Neuronal stem cell (in vitro differentiated cells): ENCODE results near the gene AVEN.

ENCODE experiments used
- DNase-seq: peaks from one replicate; pipeline ENCODE4 v3.0.0-alpha.2; 2013; ENCODE audit warnings: low spot score
- H2AFZ ChIP-seq: one replicate; pipeline ENCODE4 v1.6.1; 2013; ENCODE audit warnings: mild to moderate bottlenecking, low read length, inconsistent platforms
- H2AK5ac ChIP-seq: 2 replicates; pipeline ENCODE4 v1.6.1; 2013; ENCODE audit warnings: low read depth, mild to moderate bottlenecking, inconsistent platforms, low read length, moderate library complexity, mixed read lengths
- H2BK120ac ChIP-seq: 2 replicates; pipeline ENCODE4 v1.6.1; 2013; ENCODE audit warnings: low read depth, mild to moderate bottlenecking, inconsistent platforms, low read length, moderate library complexity, mixed read lengths
- H2BK12ac ChIP-seq: one replicate; pipeline ENCODE4 v1.6.1; 2013; ENCODE audit warnings: low read length, inconsistent platforms
- H2BK15ac ChIP-seq: 2 replicates; pipeline ENCODE4 v1.6.1; 2013; ENCODE audit warnings: mild to moderate bottlenecking, low read length, inconsistent platforms, mixed read lengths
- H2BK5ac ChIP-seq: one replicate; pipeline ENCODE4 v1.6.1; 2013; ENCODE audit warnings: inconsistent platforms, mild to moderate bottlenecking, low read length, moderate library complexity
- H3K14ac ChIP-seq: one replicate; pipeline ENCODE4 v1.6.1; 2013; ENCODE audit warnings: low read length, inconsistent platforms
- H3K18ac ChIP-seq: 2 replicates; pipeline ENCODE4 v1.6.1; 2013; ENCODE audit warnings: low read length, inconsistent platforms
- H3K23ac ChIP-seq: 2 replicates; pipeline ENCODE4 v1.6.1; 2013; ENCODE audit warnings: low read depth, mild to moderate bottlenecking, mixed read lengths, low read length, inconsistent platforms; ENCODE audit not compliant: poor library complexity
- H3K27ac ChIP-seq: replicated peaks from 3 replicates; pipeline ENCODE4 v1.5.1; 2013; ENCODE audit warnings: low read length, inconsistent platforms
- H3K27me3 ChIP-seq, 3 experiments: 2 replicates each; pipeline ENCODE4 v1.6.1; 2013; ENCODE audit warnings: low read length in 3 of 3, mild to moderate bottlenecking in 2 of 3, inconsistent platforms in 1 of 3, low read depth in 1 of 3, mixed read lengths in 1 of 3, moderate library complexity in 1 of 3; ENCODE audit not compliant: control insufficient read depth in 3 of 3, insufficient read depth in 3 of 3
- H3K36me3 ChIP-seq, 2 donors: replicated peaks in 1 of 2; 2 replicates each; pipeline ENCODE4 v1.6.1; 2013; ENCODE audit warnings: low read length in 2 of 2; ENCODE audit not compliant: control insufficient read depth in 2 of 2, insufficient read depth in 2 of 2
- H3K4ac ChIP-seq: 2 replicates; pipeline ENCODE4 v1.6.1; 2013; ENCODE audit warnings: inconsistent platforms, mild to moderate bottlenecking, low read length, moderate library complexity
- H3K4me1 ChIP-seq, 2 donors: 1 replicate in 1 of 2; 2 replicates in 1 of 2; pipeline ENCODE4 v1.6.1; 2013; ENCODE audit warnings: low read length in 2 of 2, low read depth in 1 of 2; ENCODE audit not compliant: control insufficient read depth in 2 of 2, insufficient read depth in 1 of 2
- H3K4me2 ChIP-seq: one replicate; pipeline ENCODE4 v1.6.1; 2013; ENCODE audit warnings: mild to moderate bottlenecking, low read length, inconsistent platforms; ENCODE audit not compliant: insufficient read depth, poor library complexity, severe bottlenecking
- H3K4me3 ChIP-seq, 2 donors: 2 replicates each; pipeline ENCODE4 v1.5.1; 2013; ENCODE audit warnings: low read length in 2 of 2, mild to moderate bottlenecking in 2 of 2, inconsistent platforms in 1 of 2, moderate library complexity in 1 of 2
- H3K79me1 ChIP-seq: one replicate; pipeline ENCODE4 v1.6.1; 2013; ENCODE audit warnings: low read depth, mild to moderate bottlenecking, inconsistent platforms, low read length, moderate library complexity
- H3K9ac ChIP-seq: one replicate; pipeline ENCODE4 v1.6.1; 2013; ENCODE audit warnings: mild to moderate bottlenecking, low read depth, low read length, inconsistent platforms; ENCODE audit not compliant: poor library complexity
- H3K9me3 ChIP-seq, 2 donors: replicated peaks in 1 of 2; 2 replicates each; pipeline versions ENCODE3 to v1.6.1; 2013; ENCODE audit warnings: low read length in 2 of 2, mild to moderate bottlenecking in 2 of 2, inconsistent platforms in 1 of 2, low read depth in 1 of 2, mixed read lengths in 1 of 2, moderate library complexity in 1 of 2; ENCODE audit not compliant: control insufficient read depth in 2 of 2, insufficient read depth in 1 of 2
- H4K8ac ChIP-seq: one replicate; pipeline ENCODE4 v1.6.1; 2013; ENCODE audit warnings: low read depth, mild to moderate bottlenecking, inconsistent platforms, low read length, moderate library complexity
- H4K91ac ChIP-seq: one replicate; pipeline ENCODE4 v1.6.1; 2013; ENCODE audit warnings: low read length, low read depth, mild to moderate bottlenecking, inconsistent platforms; ENCODE audit not compliant: poor library complexity
- WGBS, 2 donors: extraction: QIAGEN DNeasy Blood & Tissue Kit; methylation state at CpG; one replicate each; pipeline ENCODE4 v1.1.7; 2013; ENCODE audit warnings: missing lambda C conversion rate in 2 of 2, mixed read lengths in 1 of 2; ENCODE audit not compliant: insufficient read length in 2 of 2, insufficient replicate concordance in 1 of 2; ENCODE audit errors: extremely low coverage in 2 of 2; 5-methylcytosine and 5-hydroxymethylcytosine counted together

The AVEN gene

DNA sequence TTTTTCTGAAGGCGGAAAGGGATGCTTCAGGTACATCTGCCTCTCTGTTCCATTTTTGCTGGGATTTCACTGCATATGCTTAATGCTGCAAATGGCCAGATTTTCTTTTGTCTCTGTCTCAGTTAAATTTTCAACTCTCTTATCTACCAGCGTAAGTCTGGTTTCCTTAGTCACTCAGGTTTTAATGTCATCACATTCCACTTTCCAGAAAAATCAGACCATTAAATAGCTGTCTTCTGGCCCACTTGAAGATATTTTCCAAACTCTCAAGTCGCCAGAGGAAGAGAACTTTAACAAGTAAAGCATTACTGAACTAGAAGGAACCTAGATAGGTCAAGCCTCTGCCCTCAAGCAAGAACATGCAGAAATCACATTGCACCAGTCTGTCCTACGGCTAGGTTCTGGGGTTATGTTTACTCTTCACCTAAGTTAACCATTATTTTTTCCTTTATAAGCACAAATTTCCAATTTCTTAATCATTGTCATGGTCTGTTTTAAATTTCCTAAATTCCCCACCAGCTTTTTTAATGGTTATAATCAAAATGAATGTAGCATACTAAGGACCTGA, 26.5 kb downstream of the AVEN start:
- no peak overlapping the region for H2BK120ac ChIP-seq
- no peak overlapping the region for H2BK15ac ChIP-seq
- H3K27me3 ChIP-seq = no peaks in the 10 kb centered on the region
- no peaks in the 10 kb centered on the region for H3K79me1 ChIP-seq
- H3K36me3 ChIP-seq = peaks cover 0 to 2% of the 10 kb centered on the region in 2 donors
- H3K4me1 ChIP-seq = peaks cover 0 to 5% of the 10 kb centered on the region in 2 donors
- no peak overlapping the region for H3K4ac ChIP-seq
- H3K27ac ChIP-seq = no peak overlapping the region
- no peaks in the 10 kb centered on the region for H3K9me3 ChIP-seq
- no peak overlapping the region for H4K8ac ChIP-seq
- H3K18ac ChIP-seq = no peak overlapping the region
- no peak overlapping the region for H2AFZ ChIP-seq
- H3K4me2 ChIP-seq = no peak overlapping the region
- no peak overlapping the region for H3K4me3 ChIP-seq
- H2BK5ac ChIP-seq = no peak overlapping the region
- no peak for DNase-seq
- H3K23ac ChIP-seq = no peak overlapping the region
- no peak overlapping the region for H4K91ac ChIP-seq
- no CpG with 5 or more reads among the region's 4 CpGs for WGBS, 2 donors
- H3K14ac ChIP-seq = no peak overlapping the region
- no peak overlapping the region for H3K9ac ChIP-seq
- no peak overlapping the region for H2AK5ac ChIP-seq
- H2BK12ac ChIP-seq = no peak overlapping the region

DNA sequence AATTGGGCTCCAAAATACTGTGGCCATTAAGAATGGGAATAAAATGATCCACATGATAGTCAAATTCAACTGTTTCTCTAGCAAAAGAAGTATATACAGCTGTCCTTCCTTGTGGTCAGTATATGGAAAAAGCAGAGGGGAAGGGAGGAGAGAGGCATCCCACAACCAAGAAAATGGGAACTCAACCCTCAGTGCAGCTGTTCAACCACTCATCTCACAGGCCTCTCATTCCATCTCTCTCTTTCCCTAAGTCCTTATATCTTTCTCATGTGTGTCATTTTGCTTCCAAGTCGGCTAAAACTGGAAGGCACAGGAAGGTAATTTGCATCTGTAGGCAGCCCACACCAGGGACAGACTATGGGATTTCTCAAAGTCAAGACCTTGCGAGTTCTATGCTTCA, 27.5 kb downstream of the AVEN start:
- H3K27me3 ChIP-seq = no peaks in the 10 kb centered on the region
- H2BK5ac ChIP-seq = no peak overlapping the region
- no peak overlapping the region for H3K4me2 ChIP-seq
- H3K36me3 ChIP-seq = peaks cover 0 to 2% of the 10 kb centered on the region in 2 donors
- H3K27ac ChIP-seq = no peak overlapping the region
- no CpG with 5 or more reads among the region's 2 CpGs for WGBS, 2 donors
- H3K18ac ChIP-seq = no peak overlapping the region
- no peak overlapping the region for H4K8ac ChIP-seq
- no peak overlapping the region for H2BK12ac ChIP-seq
- H3K79me1 ChIP-seq = no peaks in the 10 kb centered on the region
- H3K4me3 ChIP-seq = no peak overlapping the region
- H2AK5ac ChIP-seq = no peak overlapping the region
- no peak overlapping the region for H3K23ac ChIP-seq
- H3K4me1 ChIP-seq = peaks cover 0 to 5% of the 10 kb centered on the region in 2 donors
- no peak overlapping the region for H3K4ac ChIP-seq
- no peak for DNase-seq
- no peak overlapping the region for H2BK120ac ChIP-seq
- peak overlapping the region; percentile 67 for H2AFZ ChIP-seq
- H2BK15ac ChIP-seq = no peak overlapping the region
- no peak overlapping the region for H3K9ac ChIP-seq
- no peak overlapping the region for H4K91ac ChIP-seq
- H3K9me3 ChIP-seq = no peaks in the 10 kb centered on the region
- no peak overlapping the region for H3K14ac ChIP-seq

DNA sequence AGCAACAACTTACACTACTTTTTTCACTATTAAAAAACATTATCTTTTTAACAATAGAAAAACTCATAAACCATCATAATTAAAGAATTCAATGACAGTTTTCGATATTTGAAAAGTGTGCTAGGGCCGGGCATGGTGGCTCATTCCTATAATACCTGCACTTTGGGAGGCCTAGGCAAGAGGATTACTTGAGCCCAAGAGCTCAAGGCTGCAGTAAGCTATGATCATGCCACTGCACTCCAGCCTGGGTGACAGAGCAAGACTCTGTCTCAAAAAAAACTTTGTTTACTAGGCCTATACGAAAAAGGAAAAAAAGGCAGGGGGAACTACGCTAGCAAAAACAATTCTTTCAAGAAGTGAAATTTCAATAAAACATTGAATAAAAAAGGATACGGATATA, 28.1 kb downstream of the AVEN start:
- Histone ChIP-seq H4K91ac (no peak overlapping the region), H2BK12ac (no peak overlapping the region), H3K27ac (no peak overlapping the region), H3K79me1 (no peaks in the 10 kb centered on the region), H3K27me3 (no peaks in the 10 kb centered on the region), H2BK15ac (no peak overlapping the region), H2BK120ac (no peak overlapping the region), H3K4me3 (no peak overlapping the region), H3K36me3 (peaks cover 0 to 2% of the 10 kb centered on the region in 2 donors), H4K8ac (no peak overlapping the region), H3K23ac (no peak overlapping the region), H3K4me2 (no peak overlapping the region), H3K4me1 (peaks cover 0 to 5% of the 10 kb centered on the region in 2 donors), H3K4ac (no peak overlapping the region), H2AFZ (no peak overlapping the region), H3K9ac (no peak overlapping the region), H3K14ac (no peak overlapping the region), H3K18ac (no peak overlapping the region), H2AK5ac (no peak overlapping the region), H3K9me3 (no peaks in the 10 kb centered on the region), H2BK5ac (no peak overlapping the region)
- no peak for DNase-seq
- WGBS, 2 donors = 100% methylated on average over 1 of the region's 5 CpGs; no CpG with 5 or more reads in 1 of the 2 donors

DNA sequence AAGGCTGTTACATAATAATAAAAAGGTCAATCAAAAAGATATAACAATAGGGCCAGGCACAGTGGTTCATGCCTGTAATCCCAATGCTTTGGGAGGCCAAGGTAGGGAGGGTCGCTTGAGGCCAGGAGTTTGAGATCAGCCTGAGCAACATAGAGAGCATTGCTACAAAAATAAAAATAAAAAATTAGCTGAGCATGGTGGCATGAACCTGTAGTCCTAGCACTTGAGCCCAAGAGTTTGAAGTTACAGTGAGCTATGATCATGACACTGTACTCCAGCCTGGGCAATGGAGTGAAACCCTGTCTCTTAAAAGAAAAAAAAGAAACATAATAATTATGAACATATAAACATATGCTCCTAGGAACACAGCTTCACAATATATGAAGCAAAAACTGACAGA, 29.3 kb downstream of the AVEN start:
- H2AK5ac ChIP-seq = no peak overlapping the region
- no peak overlapping the region for H3K9ac ChIP-seq
- no peak overlapping the region for H4K8ac ChIP-seq
- no peaks in the 10 kb centered on the region for H3K79me1 ChIP-seq
- H3K36me3 ChIP-seq = peaks cover 0 to 2% of the 10 kb centered on the region in 2 donors
- no peak overlapping the region for H3K4me3 ChIP-seq
- H4K91ac ChIP-seq = no peak overlapping the region
- H3K18ac ChIP-seq = no peak overlapping the region
- H3K9me3 ChIP-seq = no peaks in the 10 kb centered on the region
- no peak overlapping the region for H2BK120ac ChIP-seq
- no peak overlapping the region for H3K4me2 ChIP-seq
- no peak overlapping the region for H2AFZ ChIP-seq
- no peaks in the 10 kb centered on the region for H3K27me3 ChIP-seq
- no peak overlapping the region for H2BK12ac ChIP-seq
- no CpG with 5 or more reads among the region's 1 CpG for WGBS, 2 donors
- no peak overlapping the region for H3K27ac ChIP-seq
- peaks cover 0 to 5% of the 10 kb centered on the region in 2 donors for H3K4me1 ChIP-seq
- DNase-seq = no peak
- H2BK15ac ChIP-seq = no peak overlapping the region
- H2BK5ac ChIP-seq = no peak overlapping the region
- no peak overlapping the region for H3K14ac ChIP-seq
- no peak overlapping the region for H3K23ac ChIP-seq
- H3K4ac ChIP-seq = no peak overlapping the region
